GM21423 (cell line): ENCODE data around the gene MUTYH.

Experiments
- ATAC-seq: cut with Tn5 transposase; IDR thresholded peaks from one replicate; pipeline ENCODE4 v1.9.1; 2021; ENCODE audit warnings: mild to moderate bottlenecking, moderate library complexity; ENCODE audit not compliant: unreplicated experiment

Gene MUTYH

DNA sequence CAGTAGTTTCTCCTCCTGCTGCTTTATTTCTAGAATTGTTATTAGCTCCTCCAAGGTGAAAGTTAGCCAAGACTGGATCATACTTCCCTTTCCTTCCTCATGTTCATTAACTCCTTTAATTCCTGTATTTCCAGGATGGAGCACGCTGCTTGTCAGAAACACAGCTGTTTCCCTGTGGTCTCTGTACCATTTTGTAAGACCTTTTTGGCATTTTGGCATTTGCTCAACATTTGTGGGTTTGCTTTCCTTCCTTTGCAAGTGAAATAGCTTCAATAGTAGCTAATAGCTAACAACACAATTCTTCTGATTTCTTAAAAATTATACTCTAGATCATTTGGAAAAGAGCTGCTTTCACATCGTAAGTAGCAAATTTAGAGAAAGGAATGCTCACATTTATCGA, 57.9 kb downstream of the MUTYH start:
- ATAC-seq = no peak
